Upper lobe of left lung (tissue), 4 donors: ENCODE measurements around the gene GNG8.

Experiments used
- EP300 ChIP-seq, 4 donors: sonication (generic); formaldehyde crosslinking; IDR thresholded peaks; one replicate each; pipeline ENCODE4 v1.5.1; 2017; ENCODE audit warnings: antibody characterized with exemption in 4 of 4, control low read depth in 2 of 4
- POLR2A ChIP-seq, 4 donors: fragments of 450-650 bp; IDR thresholded peaks; one replicate each; pipeline ENCODE4 v1.5.1; 2016 to 2017; ENCODE audit warnings: antibody characterized with exemption in 4 of 4, mild to moderate bottlenecking in 2 of 4
- TF ChIP-seq, protein P1 (sequence below), 6 experiments: fragments of 450-650 bp in 4 of 6; fragments of 200-600 bp in 2 of 6; sonication (generic) in 2 of 6; IDR thresholded peaks; one replicate each; pipeline ENCODE4 v1.5.1; 2016 to 2019; ENCODE audit warnings: antibody characterized with exemption in 6 of 6

DNA sequence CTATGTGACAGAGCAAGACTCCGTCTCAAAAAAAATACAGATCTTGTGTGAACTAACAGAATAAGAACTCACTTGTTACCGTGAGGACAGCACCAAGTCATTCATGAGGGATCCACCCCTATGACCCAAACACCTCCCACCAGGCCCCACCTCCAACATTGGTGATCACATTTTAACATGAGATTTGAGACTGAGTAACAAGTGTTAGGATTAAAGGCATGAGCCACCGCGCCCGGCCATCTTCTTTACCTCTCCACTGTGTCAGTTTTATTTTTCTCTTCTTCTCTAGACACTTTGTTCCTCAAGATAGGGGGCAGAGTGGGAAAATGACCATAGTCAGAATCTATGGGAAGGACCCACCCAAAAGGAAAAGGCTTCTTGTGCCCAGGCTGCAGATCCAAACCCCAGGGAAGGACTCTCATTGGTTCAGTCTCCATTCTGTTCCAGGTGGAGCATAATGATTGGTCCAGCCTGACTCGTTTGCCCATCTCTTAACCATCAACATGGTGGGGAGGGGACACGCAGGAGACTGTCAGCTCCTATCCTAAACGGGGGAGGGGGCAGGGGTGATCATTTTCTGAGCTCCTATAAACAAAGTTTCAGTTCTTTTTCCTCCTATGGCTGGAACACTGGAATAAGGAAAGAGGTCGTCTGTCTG, 36.2 kb downstream of the GNG8 start:
- TF ChIP-seq, protein P1, sequence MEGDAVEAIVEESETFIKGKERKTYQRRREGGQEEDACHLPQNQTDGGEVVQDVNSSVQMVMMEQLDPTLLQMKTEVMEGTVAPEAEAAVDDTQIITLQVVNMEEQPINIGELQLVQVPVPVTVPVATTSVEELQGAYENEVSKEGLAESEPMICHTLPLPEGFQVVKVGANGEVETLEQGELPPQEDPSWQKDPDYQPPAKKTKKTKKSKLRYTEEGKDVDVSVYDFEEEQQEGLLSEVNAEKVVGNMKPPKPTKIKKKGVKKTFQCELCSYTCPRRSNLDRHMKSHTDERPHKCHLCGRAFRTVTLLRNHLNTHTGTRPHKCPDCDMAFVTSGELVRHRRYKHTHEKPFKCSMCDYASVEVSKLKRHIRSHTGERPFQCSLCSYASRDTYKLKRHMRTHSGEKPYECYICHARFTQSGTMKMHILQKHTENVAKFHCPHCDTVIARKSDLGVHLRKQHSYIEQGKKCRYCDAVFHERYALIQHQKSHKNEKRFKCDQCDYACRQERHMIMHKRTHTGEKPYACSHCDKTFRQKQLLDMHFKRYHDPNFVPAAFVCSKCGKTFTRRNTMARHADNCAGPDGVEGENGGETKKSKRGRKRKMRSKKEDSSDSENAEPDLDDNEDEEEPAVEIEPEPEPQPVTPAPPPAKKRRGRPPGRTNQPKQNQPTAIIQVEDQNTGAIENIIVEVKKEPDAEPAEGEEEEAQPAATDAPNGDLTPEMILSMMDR (IDR thresholded peaks at IDR 0.05): no peak
- TF ChIP-seq POLR2A (IDR thresholded peaks at IDR 0.05) (no peak), EP300 (IDR thresholded peaks at IDR 0.05) (no peak)
